ENCODE measurements around the gene ZNF488.

- TF ChIP-seq CTCF (IDR thresholded peaks at IDR 0.05) (no peak), POLR2A (IDR thresholded peaks at IDR 0.05) (no peak), EP300 (IDR thresholded peaks at IDR 0.05) (no peak), POLR2AphosphoS5 (IDR thresholded peaks at IDR 0.05) (peak in 3 of 4 donors; percentile 18 to 46 (median 32))
Measured at GRCh38 chr10:47384148-47384921, at the start of gene ZNF488.
